Tibial nerve (tissue), 4 donors: ENCODE measurements around the gene CNOT6. TPM values are rescaled to one million over a fixed set of nuclear protein-coding genes. Genes with fewer than 3 reads are reported as not detected.
"Not testable (repeated sequence)": the region's sequence is repeated elsewhere in the genome, so short reads cannot be mapped to it uniquely, and the experiment has no call there.

Source experiments
- DNase-seq, 2 donors: peaks; one replicate each; pipeline ENCODE4 v3.0.0-alpha.2; 2019; ENCODE audit warnings: low spot score in 2 of 2
- H3K27ac ChIP-seq, 4 donors: fragments of 200-600 bp; sonication (generic) in 3 of 4; one replicate each; pipeline ENCODE4 v1.5.1; 2017 to 2019; ENCODE audit warnings: mild to moderate bottlenecking in 1 of 4
- H3K27me3 ChIP-seq, 2 donors: fragments of 200-600 bp; sonication (generic) in 1 of 2; one replicate each; pipeline versions ENCODE4 v1.5.1 to v1.6.0; 2017 to 2019
- H3K36me3 ChIP-seq, 3 donors: fragments of 200-600 bp; sonication (generic); one replicate each; pipeline ENCODE4 v1.5.1; 2018 to 2019
- H3K4me1 ChIP-seq, 4 donors: fragments of 200-600 bp; sonication (generic) in 3 of 4; one replicate each; pipeline ENCODE4 v1.5.1; 2017 to 2019
- H3K4me3 ChIP-seq, 4 donors: fragments of 200-600 bp; sonication (generic) in 3 of 4; one replicate each; pipeline ENCODE4 v1.5.1; 2017 to 2019; ENCODE audit warnings: mild to moderate bottlenecking in 1 of 4, moderate library complexity in 1 of 4
- H3K9me3 ChIP-seq, 4 donors: fragments of 200-600 bp; sonication (generic) in 3 of 4; one replicate each; pipeline ENCODE4 v1.5.1; 2017 to 2019
- CTCF ChIP-seq, 5 experiments: fragments of 200-600 bp in 3 of 5; fragments of 450-650 bp in 2 of 5; sonication (generic) in 3 of 5; IDR thresholded peaks; one replicate each; pipeline ENCODE4 v1.5.1; 2016 to 2019; ENCODE audit warnings: antibody characterized with exemption in 5 of 5, mild to moderate bottlenecking in 3 of 5, moderate library complexity in 2 of 5
- EP300 ChIP-seq, 2 donors: sonication (generic); formaldehyde crosslinking; IDR thresholded peaks; one replicate each; pipeline ENCODE4 v1.6.1; 2017; ENCODE audit warnings: antibody characterized with exemption in 2 of 2, mild to moderate bottlenecking in 1 of 2
- POLR2A ChIP-seq, 2 donors: fragments of 450-650 bp; IDR thresholded peaks; one replicate each; pipeline ENCODE4 v1.6.1; 2017; ENCODE audit warnings: antibody characterized with exemption in 2 of 2, mild to moderate bottlenecking in 2 of 2, moderate library complexity in 2 of 2
- WGBS, 2 donors: methylation state at CpG; one replicate each; pipeline ENCODE4 v1.1.5; 2018; 5-methylcytosine and 5-hydroxymethylcytosine counted together
- total RNA-seq, 4 donors: library from RNA; depleted of rRNA; stranded (reverse); fragments of >200 nt; gene quantifications; one replicate each; pipeline ENCODE4 v1.1.0, GENCODE V29; 2016

CNOT6 gene
- total RNA-seq, 4 donors from 2014 or later: 14.0 to 18.0 (median 15.5) TPM

- Histone ChIP-seq H3K4me1 (no peaks in the 10 kb centered on the region), H3K4me3 (no peak overlapping the region), H3K9me3 (peaks cover 0 to 18% (median 0%) of the 10 kb centered on the region in 4 donors), H3K27me3 (no peaks in the 10 kb centered on the region), H3K27ac (no peak overlapping the region), H3K36me3 (no peaks in the 10 kb centered on the region)
- no peak for TF ChIP-seq CTCF (IDR thresholded peaks at IDR 0.05)
- no peak for TF ChIP-seq EP300 (IDR thresholded peaks at IDR 0.05)
- TF ChIP-seq POLR2A (IDR thresholded peaks at IDR 0.05): no peak
- DNase-seq: no peak
- 85 to 86% methylated on average over 10 of the region's 10 CpGs for WGBS, 2 donors
Measured at GRCh38 chr5:180460834-180461233, 33.3 kb upstream of the CNOT6 start.

GRCh38 chr5:180461303-180461702, 32.9 kb upstream of the CNOT6 start:
- Histone ChIP-seq H3K9me3 (peaks cover 0 to 18% (median 0%) of the 10 kb centered on the region in 4 donors), H3K27ac (no peak overlapping the region), H3K36me3 (no peaks in the 10 kb centered on the region), H3K4me1 (no peaks in the 10 kb centered on the region), H3K27me3 (no peaks in the 10 kb centered on the region), H3K4me3 (no peak overlapping the region)
- DNase-seq: no peak
- 63 to 67% methylated on average over 9 of the region's 9 CpGs for WGBS, 2 donors
- TF ChIP-seq POLR2A (IDR thresholded peaks at IDR 0.05): no peak
- no peak for TF ChIP-seq EP300 (IDR thresholded peaks at IDR 0.05)

- Histone ChIP-seq H3K4me3 (no peak overlapping the region), H3K27me3 (no peaks in the 10 kb centered on the region), H3K27ac (no peak overlapping the region), H3K4me1 (peaks cover 0 to 7% (median 0%) of the 10 kb centered on the region in 4 donors), H3K9me3 (peaks cover 0 to 18% (median 0%) of the 10 kb centered on the region in 4 donors), H3K36me3 (no peaks in the 10 kb centered on the region)
- DNase-seq: no peak
- TF ChIP-seq POLR2A (IDR thresholded peaks at IDR 0.05) (no peak), CTCF (IDR thresholded peaks at IDR 0.05) (no peak), EP300 (IDR thresholded peaks at IDR 0.05) (no peak)
- WGBS, 2 donors: 64 to 76% methylated on average over 7 to 8 of the region's 8 CpGs
Measured at GRCh38 chr5:180463216-180463900, 30.8 kb upstream of the CNOT6 start.

GRCh38 chr5:180463916-180464602, 30.1 kb upstream of the CNOT6 start:
- no peaks in the 10 kb centered on the region for H3K27me3 ChIP-seq
- DNase-seq: no peak
- no peak for TF ChIP-seq POLR2A (IDR thresholded peaks at IDR 0.05)
- TF ChIP-seq EP300 (IDR thresholded peaks at IDR 0.05): no peak
- no peak for TF ChIP-seq CTCF (IDR thresholded peaks at IDR 0.05)

GRCh38 chr5:180464603-180464970, 29.6 kb upstream of the CNOT6 start:
- 57 to 60% methylated on average over 4 to 5 of the region's 5 CpGs for WGBS, 2 donors
- DNase-seq: no peak
- no peak overlapping the region for H3K4me3 ChIP-seq
- H3K27ac ChIP-seq: no peak overlapping the region
- no peaks in the 10 kb centered on the region for H3K27me3 ChIP-seq
- H3K36me3 ChIP-seq: no peaks in the 10 kb centered on the region
- peaks cover 0 to 7% (median 0%) of the 10 kb centered on the region in 4 donors for H3K4me1 ChIP-seq
- peaks cover 0 to 8% (median 0%) of the 10 kb centered on the region in 4 donors for H3K9me3 ChIP-seq
- TF ChIP-seq CTCF (IDR thresholded peaks at IDR 0.05) (no peak), POLR2A (IDR thresholded peaks at IDR 0.05) (no peak), EP300 (IDR thresholded peaks at IDR 0.05) (no peak)

More at GRCh38 chr5:180463916-180464602, 30.1 kb upstream of the CNOT6 start:
- H3K4me1 ChIP-seq: peaks cover 0 to 7% (median 0%) of the 10 kb centered on the region in 4 donors
- no peak overlapping the region for H3K27ac ChIP-seq
- WGBS, 2 donors: 74 to 79% methylated on average over 10 to 12 of the region's 13 CpGs
- H3K36me3 ChIP-seq: no peaks in the 10 kb centered on the region
- peaks cover 0 to 13% (median 0%) of the 10 kb centered on the region in 4 donors for H3K9me3 ChIP-seq
- H3K4me3 ChIP-seq: no peak overlapping the region

- not testable (repeated sequence) for H3K36me3 ChIP-seq, H3K4me1 ChIP-seq, H3K9me3 ChIP-seq, H3K4me3 ChIP-seq, H3K27ac ChIP-seq, H3K27me3 ChIP-seq, DNase-seq
- 86 to 91% methylated on average over 4 of the region's 4 CpGs for WGBS, 2 donors
Measured at GRCh38 chr5:180465052-180465451, 29.1 kb upstream of the CNOT6 start.
